SJCRH30 (cell line): ENCODE measurements around the gene CD300H. TPM values are rescaled to one million over a fixed set of nuclear protein-coding genes. Genes with fewer than 3 reads are reported as not detected.

Source experiments
- DNase-seq, 2 experiments: peaks; one replicate each; pipeline ENCODE4 v3.0.0-alpha.2; 2015 to 2020
- H3K27ac ChIP-seq: fragments of 250-450 bp; sonication (Bioruptor Pico); 2 replicates; pipeline ENCODE4 v1.5.1; 2020; ENCODE audit warnings: mild to moderate bottlenecking, moderate library complexity
- H3K27me3 ChIP-seq: fragments of 250-450 bp; sonication (Bioruptor Pico); 2 replicates; pipeline ENCODE4 v1.5.1; 2020; ENCODE audit warnings: mild to moderate bottlenecking, moderate library complexity
- H3K36me3 ChIP-seq: fragments of 250-450 bp; sonication (Bioruptor Pico); 2 replicates; pipeline ENCODE4 v1.5.1; 2020; ENCODE audit warnings: mild to moderate bottlenecking, moderate library complexity
- H3K4me1 ChIP-seq: fragments of 250-450 bp; sonication (Bioruptor Pico); 2 replicates; pipeline ENCODE4 v1.5.1; 2020; ENCODE audit warnings: mild to moderate bottlenecking, moderate library complexity
- H3K4me3 ChIP-seq: fragments of 250-450 bp; sonication (Bioruptor Pico); 2 replicates; pipeline ENCODE4 v1.5.1; 2020; ENCODE audit warnings: mild to moderate bottlenecking, moderate library complexity
- H3K9me3 ChIP-seq: fragments of 250-450 bp; sonication (Bioruptor Pico); replicated peaks from 2 replicates; pipeline ENCODE4 v1.5.1; 2020; ENCODE audit warnings: mild to moderate bottlenecking, moderate library complexity
- total RNA-seq: library from RNA; depleted of rRNA; stranded (reverse); fragments of >200 nt; shearing (Covaris generic); gene quantifications from 2 replicates; pipeline ENCODE4 v1.2.3, GENCODE V29; 2014

Gene CD300H
- total RNA-seq, 1 experiment from 2014 or later, result not detected

DNA sequence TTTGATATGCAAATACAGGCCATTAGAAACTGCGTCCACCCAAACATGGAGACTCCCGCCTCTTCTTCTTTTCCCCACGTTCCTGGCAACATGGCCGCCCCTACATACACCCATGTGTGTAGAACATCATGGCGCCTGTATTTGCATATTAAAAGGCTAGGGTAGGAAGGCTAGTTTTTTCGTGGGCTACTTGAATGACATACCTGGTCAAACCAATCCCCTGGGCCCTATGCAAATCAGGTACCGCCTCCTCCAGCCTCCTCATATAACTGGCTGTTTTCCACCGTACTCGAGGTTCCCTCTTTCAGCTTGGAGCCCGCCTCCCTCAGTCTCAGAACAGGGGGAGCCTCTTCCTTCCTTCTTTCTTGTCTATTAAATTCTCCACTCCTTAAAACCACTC is 35.2 kb downstream of the CD300H start:
- H3K4me3 ChIP-seq, result no peak overlapping the region
- no peaks in the 10 kb centered on the region for H3K4me1 ChIP-seq
- no peaks in the 10 kb centered on the region for H3K36me3 ChIP-seq
- 0 out of 2 replicates have a peak, but pooled peaks cover 3% of the 10 kb centered on the region for H3K9me3 ChIP-seq
- H3K27ac ChIP-seq, result no peak overlapping the region
- DNase-seq, result peak; percentile 3 to 15
- peaks cover 20% of the 10 kb centered on the region for H3K27me3 ChIP-seq

DNA sequence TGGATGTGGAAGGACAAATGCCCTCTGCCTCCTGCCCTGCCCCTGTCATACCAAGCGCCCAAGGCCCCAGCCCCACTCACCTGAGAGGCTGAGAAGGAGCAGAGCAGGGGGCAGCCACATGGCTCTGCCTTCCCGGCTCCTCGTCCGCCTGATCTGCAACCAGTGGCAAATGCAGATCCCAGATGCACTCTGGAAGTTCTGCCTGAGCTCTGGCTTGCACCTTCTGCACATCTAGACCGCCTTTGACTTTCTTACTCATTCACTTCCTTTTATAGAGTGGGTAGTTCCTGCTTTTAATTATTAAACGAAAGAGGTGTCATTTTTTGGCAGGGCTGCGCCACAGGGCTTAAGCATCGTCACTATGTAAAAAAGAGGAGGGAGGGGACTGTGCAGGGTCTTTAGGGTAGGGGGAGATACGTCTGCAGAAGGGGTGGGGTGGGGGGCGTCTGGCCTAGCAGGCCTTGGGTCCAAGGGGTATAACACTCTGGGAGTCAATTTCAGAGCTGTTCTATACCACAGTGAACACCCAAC is 36.0 kb downstream of the CD300H start, which contains the start of gene CD300LB:
Gene CD300LB (minus strand): TSS at position 245 of the 531 bp plus-strand sequence. CDS start 125 bp downstream, at position 120.
- Histone ChIP-seq H3K9me3 (0 out of 2 replicates have a peak, but pooled peaks cover 3% of the 10 kb centered on the region), H3K27ac (no peak within 1 kb of the TSS), H3K4me1 (no peaks in the 10 kb centered on the region), H3K27me3 (peaks cover 13% of the 10 kb centered on the region), H3K36me3 (no peaks in the 10 kb centered on the region), H3K4me3 (no peak within 1 kb of the TSS)
- no peak for DNase-seq

DNA sequence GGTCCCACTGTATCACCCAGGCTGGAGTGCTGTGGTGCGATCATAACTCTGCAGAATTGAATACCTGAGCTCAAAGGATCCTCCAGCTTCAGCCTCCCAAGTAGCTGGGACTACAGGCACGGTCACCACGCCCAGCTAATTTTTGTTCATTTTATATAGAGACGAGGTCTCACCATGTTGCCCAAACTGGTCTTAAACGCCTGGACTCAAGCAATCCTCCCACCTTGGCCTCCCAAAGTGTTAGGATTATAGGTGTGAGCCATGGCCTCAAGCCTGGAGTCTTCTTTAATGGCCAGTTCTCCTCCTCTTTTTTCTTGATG is 36.5 kb downstream of the CD300H start:
- Histone ChIP-seq H3K36me3 (no peaks in the 10 kb centered on the region), H3K27ac (no peak overlapping the region), H3K4me3 (no peak overlapping the region), H3K27me3 (peaks cover 15% of the 10 kb centered on the region), H3K9me3 (0 out of 2 replicates have a peak, but pooled peaks cover 3% of the 10 kb centered on the region), H3K4me1 (no peaks in the 10 kb centered on the region)
- DNase-seq, result no peak

DNA sequence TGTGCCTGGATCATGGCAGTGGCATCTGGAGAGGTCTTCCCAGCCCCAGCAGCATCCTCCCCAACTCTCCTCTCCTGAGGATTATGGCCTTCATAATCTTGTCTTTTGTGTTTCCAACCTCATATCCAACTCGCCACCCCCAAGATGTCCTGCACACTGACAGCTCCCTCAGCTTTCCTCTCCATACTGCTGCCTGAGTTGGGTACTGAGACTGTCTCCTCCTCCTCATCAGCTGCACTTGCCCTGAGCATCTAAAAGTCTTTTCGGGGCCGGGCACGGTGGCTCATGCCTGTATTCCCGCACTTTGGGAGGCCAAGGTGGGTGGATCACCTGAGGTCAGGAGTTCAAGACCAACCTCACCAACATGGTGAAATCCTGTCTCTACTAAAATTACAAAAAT is 38.1 kb downstream of the CD300H start:
- H3K27me3 ChIP-seq, result peaks cover 13% of the 10 kb centered on the region
- no peak overlapping the region for H3K27ac ChIP-seq
- H3K36me3 ChIP-seq, result no peaks in the 10 kb centered on the region
- no peaks in the 10 kb centered on the region for H3K4me1 ChIP-seq
- DNase-seq, result peak in 1 of 2 experiments; percentile 2
- no peaks in the 10 kb centered on the region for H3K9me3 ChIP-seq
- no peak overlapping the region for H3K4me3 ChIP-seq

DNA sequence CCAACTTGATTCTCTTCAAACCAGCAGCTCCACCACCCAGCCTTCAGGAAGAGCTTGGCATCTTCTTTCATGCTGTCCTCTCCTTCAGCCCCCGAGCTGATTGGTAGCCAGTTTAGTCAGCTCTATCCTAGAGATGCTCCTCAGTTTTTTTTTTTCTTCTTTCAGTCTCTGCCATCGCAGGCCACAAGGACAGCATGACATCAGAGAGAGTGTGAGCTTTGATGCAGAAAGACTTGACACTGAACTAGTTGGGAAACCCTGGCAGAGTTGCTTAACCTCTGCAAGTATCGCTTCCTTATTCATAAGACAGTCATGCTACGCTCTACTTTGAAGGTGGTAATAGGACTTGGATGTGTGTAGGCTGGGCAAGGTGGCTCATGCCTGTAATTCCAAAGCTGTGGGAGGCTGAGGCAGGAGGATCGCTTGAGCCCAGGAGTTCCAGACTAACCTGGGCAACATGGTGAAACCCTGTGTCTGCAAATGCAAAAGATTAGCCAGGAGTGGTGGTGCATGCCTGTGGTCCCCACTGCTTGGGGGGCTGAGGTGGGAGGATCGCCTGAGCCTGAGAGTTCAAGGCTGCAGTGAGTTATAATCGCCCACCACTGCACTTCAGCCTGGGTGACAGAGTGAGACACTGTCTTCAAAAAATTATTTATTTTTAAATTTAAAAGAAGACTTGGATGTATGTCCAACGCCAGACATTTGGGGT is 38.7 kb downstream of the CD300H start:
- Histone ChIP-seq H3K4me1 (no peaks in the 10 kb centered on the region), H3K27me3 (peaks cover 16% of the 10 kb centered on the region), H3K9me3 (no peaks in the 10 kb centered on the region), H3K27ac (no peak overlapping the region), H3K4me3 (no peak overlapping the region), H3K36me3 (no peaks in the 10 kb centered on the region)
- no peak for DNase-seq

DNA sequence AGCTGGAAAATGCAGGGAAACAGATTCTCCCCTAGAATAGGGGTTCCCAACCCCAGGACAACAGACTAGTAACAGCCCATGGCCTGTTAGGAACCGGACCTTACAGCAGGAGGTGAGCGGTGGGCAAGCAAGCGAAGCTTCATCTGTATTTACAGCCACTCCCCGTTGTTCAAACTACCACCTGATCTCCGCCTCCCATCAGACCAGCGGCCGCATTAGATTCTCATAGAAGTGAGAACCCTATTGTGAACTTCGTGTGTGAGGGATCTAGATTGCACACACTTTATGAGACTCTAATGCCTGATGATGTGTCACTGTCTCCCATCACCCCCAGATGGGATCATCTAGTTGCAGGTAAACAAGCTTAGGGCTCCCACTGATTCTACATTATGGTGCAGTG is 39.6 kb downstream of the CD300H start:
- no peaks in the 10 kb centered on the region for H3K9me3 ChIP-seq
- H3K36me3 ChIP-seq, result no peaks in the 10 kb centered on the region
- H3K4me3 ChIP-seq, result no peak overlapping the region
- no peak for DNase-seq
- peaks cover 25% of the 10 kb centered on the region for H3K27me3 ChIP-seq
- H3K27ac ChIP-seq, result no peak overlapping the region
- H3K4me1 ChIP-seq, result no peaks in the 10 kb centered on the region

DNA sequence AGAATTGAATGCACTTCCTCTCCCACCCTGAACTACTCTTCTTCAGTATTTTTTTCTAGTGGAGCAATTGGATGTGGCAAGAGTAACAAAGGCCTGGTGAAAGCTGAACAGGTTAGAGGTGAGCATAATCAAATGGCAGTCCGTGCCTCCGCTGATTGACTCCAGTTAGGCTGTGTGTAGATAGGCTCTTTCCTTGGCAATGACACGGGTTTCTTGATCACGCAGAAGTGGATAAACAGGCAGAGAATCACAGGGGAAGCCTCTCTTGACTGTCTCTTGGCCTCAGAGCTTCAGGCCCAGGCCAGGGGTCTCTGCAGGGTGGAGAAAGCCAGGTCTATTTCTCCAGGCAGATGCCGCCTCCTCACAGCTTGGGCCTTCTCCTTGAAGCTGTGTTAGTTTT is 40.2 kb downstream of the CD300H start:
- no peaks in the 10 kb centered on the region for H3K36me3 ChIP-seq
- no peak overlapping the region for H3K27ac ChIP-seq
- H3K4me3 ChIP-seq, result no peak overlapping the region
- no peak for DNase-seq
- peaks cover 23% of the 10 kb centered on the region for H3K27me3 ChIP-seq
- H3K4me1 ChIP-seq, result no peaks in the 10 kb centered on the region
- H3K9me3 ChIP-seq, result no peaks in the 10 kb centered on the region

DNA sequence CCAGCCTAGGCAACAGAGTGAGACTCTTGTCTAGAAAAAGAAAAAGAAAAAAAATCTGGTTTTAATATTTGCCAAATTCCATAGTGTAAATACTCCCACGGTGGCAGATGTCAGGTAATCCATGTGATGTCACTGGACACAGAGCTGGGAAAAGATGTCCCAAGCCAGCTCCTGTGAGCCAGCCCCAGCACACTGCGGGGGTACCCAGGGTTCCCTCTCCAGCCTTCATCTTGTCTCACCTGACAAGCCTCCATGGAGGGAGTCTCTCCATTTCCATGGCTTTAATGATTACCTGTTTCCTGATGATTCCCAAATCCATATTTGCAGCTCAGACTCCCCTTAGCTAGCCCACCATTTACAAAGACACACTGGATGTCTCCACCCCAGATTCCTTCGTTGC is 40.6 kb downstream of the CD300H start:
- H3K9me3 ChIP-seq, result no peaks in the 10 kb centered on the region
- no peaks in the 10 kb centered on the region for H3K36me3 ChIP-seq
- DNase-seq, result no peak
- H3K4me1 ChIP-seq, result no peaks in the 10 kb centered on the region
- H3K4me3 ChIP-seq, result no peak overlapping the region
- peaks cover 24% of the 10 kb centered on the region for H3K27me3 ChIP-seq
- H3K27ac ChIP-seq, result no peak overlapping the region

DNA sequence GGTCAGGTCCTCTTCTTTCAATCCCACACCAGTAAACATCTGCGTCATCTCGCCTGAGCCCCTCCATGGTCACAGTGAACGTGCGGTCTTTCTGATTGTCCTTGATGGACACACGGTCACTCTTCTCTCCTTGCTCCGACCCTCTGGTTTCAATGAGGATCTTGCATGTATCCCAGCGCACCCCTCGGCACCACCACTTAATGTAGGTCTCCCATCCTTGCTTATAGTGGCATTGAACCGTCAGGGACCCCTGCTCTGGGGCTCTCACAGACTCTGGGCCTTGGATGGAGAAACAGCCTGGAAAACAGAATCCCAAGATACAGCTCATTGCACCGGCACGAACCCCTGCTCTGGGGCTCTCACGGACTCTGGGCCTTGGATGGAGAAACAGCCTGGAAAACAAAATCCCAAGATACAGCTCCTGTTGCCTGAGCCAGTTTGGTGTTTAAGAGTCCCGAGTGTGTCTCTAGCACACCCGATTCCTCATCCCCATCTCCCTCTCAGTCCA is 41.5 kb downstream of the CD300H start:
- Histone ChIP-seq H3K4me1 (no peaks in the 10 kb centered on the region), H3K27me3 (peaks cover 24% of the 10 kb centered on the region)

DNA sequence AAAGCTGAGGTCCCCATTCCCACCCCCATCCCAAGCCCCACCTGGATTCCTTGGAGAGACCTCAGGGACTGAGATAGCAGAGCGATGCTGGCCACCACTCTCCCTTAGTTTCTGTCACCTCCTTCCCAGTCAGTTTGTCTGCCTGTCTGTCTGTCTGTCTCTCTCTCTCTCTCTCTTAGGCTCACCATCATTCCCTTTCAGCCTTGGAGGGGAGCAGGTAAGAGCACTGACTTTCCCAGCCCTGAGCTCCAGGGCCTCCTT is 41.9 kb downstream of the CD300H start:
- no peaks in the 10 kb centered on the region for H3K4me1 ChIP-seq
- no peak overlapping the region for H3K4me3 ChIP-seq
- no peaks in the 10 kb centered on the region for H3K9me3 ChIP-seq
- H3K27ac ChIP-seq, result no peak overlapping the region
- no peak for DNase-seq
- H3K27me3 ChIP-seq, result peaks cover 24% of the 10 kb centered on the region
- H3K36me3 ChIP-seq, result no peaks in the 10 kb centered on the region

More for the DNA sequence above, 41.5 kb downstream of the CD300H start:
- no peak for DNase-seq
- no peak overlapping the region for H3K4me3 ChIP-seq
- H3K36me3 ChIP-seq, result no peaks in the 10 kb centered on the region
- H3K9me3 ChIP-seq, result no peaks in the 10 kb centered on the region
- no peak overlapping the region for H3K27ac ChIP-seq

DNA sequence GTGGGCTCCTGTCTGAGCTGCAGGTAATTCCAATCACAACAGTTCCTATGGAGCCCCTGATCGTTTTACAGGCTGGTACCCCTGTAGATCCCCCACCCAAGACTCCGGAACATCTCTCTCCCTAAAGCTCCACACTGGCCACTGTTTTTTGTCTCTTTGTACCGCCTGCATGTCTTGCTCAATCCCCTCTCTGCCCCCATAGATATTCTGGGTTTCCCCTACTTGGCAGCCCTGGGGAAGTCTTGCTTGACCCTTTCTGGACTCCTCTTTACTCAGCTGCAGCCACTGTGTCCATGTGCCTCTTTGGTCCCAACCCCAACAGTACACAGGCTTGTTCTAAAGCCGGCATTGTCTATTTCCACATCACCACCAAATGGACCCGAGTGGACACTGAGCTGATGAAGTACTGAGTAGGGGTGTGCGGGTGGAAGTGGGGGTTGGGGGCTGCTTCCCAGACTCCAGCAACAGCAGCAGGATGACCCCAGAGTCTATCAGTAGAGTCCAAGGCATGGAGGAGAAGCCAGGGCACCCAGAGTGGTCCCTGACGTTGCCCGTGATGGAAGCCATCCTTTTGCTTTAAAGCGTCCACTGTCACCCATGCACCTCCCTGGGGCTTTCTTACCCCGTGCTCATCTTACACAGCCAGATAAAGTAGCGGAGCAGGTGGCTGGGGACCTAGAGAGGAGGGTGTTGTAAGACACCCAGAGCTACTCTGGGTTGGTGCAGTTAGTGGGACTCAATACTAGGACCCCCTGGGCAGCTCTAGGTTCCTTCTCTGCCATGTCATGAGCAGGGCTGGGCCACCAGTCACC is 42.5 kb downstream of the CD300H start:
- Histone ChIP-seq H3K36me3 (no peaks in the 10 kb centered on the region), H3K4me3 (no peak overlapping the region), H3K27me3 (peaks cover 24% of the 10 kb centered on the region), H3K4me1 (no peaks in the 10 kb centered on the region), H3K9me3 (no peaks in the 10 kb centered on the region), H3K27ac (no peak overlapping the region)
- DNase-seq, result no peak

DNA sequence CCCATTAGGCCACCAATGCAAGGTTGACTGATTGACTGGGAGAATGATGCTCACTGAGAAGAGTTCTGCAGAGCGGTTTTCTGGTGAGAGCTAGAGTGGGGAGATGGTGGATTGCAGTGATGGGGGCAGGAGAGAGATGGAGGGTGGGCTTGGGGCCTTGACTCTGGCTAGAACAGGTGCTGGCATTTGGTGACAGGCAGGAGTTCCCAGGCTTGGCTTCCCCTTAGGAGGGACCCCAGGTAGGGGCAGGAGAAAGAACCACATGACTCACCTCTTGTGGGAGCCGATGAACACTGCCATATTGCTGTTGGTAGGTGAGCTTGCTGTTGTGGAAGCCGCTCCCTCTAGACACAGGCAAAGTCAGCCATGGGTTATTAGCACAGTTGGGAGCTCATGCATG is 44.0 kb downstream of the CD300H start:
- Histone ChIP-seq H3K9me3 (no peaks in the 10 kb centered on the region), H3K4me3 (no peak overlapping the region), H3K4me1 (no peaks in the 10 kb centered on the region), H3K27ac (no peak overlapping the region), H3K36me3 (no peaks in the 10 kb centered on the region), H3K27me3 (peaks cover 20% of the 10 kb centered on the region)
- no peak for DNase-seq

DNA sequence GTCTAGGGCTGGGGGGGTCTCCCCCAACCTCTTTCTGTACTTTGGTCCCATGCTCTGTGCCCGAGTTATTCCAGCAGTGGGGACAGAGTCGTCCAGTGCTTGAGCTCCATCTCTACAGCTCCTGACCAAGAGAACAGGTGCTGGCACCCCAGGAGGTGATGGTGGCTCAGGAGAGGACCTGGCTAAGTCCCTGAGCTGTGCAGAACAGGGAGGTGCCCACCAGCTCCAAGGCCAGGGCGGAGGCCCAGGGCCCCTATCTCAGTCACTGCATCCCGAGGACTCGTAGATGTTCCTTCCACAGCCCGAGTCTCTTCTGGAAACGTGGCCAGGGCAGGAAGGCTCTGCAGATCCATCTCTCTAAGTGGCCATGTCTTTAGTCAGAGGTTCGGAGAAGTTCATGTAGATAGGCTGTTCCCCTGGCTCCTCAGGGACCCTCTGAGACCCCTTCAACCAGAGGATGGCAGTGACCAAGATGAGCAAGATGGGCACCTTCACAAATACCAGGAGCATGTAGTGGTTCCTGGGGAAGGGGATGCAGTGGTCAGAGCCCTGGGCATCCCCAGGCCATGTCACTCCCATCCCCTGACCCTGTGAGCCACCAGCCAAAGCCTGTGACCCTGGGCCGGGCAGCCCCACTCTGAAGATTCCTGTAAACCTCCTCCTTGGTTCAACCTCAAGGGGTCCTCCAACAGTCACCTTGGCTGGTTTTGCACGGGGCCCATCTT is 44.8 kb downstream of the CD300H start:
- H3K4me1 ChIP-seq, result no peaks in the 10 kb centered on the region
- no peaks in the 10 kb centered on the region for H3K36me3 ChIP-seq
- H3K27ac ChIP-seq, result no peak overlapping the region
- no peak overlapping the region for H3K4me3 ChIP-seq
- DNase-seq, result no peak
- H3K27me3 ChIP-seq, result peaks cover 20% of the 10 kb centered on the region
- H3K9me3 ChIP-seq, result no peaks in the 10 kb centered on the region

DNA sequence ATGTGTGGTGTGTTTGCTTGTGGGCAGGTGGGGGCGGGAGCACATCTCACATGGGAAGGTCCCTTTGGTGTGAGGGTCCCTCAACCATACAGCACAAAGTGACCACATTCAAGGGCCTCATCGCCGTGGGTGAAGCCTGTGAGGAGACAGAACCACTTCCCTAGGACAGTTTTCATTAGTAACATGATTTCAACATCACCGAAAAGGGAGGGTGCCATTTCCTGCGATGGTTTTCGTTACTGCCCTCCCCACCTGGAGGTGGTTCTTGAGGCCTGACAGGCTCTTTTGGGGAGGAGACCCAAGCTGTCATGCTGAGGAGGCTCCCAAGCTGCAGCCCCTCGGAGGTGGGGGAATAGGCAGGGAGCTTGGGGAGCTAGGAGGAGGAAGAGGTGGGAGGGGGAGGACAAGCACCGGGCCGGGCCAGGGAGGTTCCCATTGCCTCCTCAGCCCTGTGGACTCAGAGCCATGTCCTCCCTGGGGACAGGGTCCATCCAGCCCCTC is 45.6 kb downstream of the CD300H start:
- Histone ChIP-seq H3K27me3 (peaks cover 20% of the 10 kb centered on the region), H3K9me3 (no peaks in the 10 kb centered on the region), H3K4me3 (no peak overlapping the region), H3K27ac (no peak overlapping the region), H3K4me1 (no peaks in the 10 kb centered on the region), H3K36me3 (no peaks in the 10 kb centered on the region)
- DNase-seq, result no peak
